ENCODE results near the gene DEFB132.
"Not testable (repeated sequence)": the region's sequence is repeated elsewhere in the genome, so short reads cannot be mapped to it uniquely, and the experiment has no call there.

DEFB132 gene, protein sequence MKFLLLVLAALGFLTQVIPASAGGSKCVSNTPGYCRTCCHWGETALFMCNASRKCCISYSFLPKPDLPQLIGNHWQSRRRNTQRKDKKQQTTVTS

GRCh38 chr20:257419-257818 lies at the start of gene DEFB132:
TSS of gene DEFB132 (plus strand) at chr20:257724. CDS start at chr20:257779, 55 bp downstream.
- DNase-seq = no peak

DNA sequence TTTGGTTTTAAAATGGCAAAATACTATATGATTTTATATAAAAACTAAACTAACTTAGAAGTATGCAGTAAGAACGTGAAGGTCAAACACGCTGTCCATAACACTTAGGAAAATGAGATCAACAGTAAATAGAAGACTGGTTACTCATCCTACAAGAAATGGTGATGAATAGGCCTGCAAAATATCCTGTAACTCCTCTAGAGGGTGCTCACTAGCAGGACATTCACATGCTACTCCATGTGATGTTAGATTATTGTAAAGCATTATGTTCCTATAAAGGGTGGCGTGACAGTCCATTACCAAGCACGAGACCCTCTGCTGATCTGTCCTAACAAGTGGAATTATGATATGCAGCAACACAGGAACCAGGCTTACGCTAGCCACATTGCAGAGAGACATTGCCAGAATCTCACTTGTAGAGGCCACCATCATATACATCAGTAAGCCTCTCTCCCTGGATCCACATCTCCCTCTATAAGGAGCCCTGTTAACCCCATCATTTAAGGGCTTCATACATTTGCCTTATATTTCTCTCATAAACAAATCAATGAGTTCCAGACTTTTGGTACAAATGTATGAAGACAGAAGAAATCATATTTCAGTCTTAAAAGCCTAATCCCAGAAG lies 48.5 kb upstream of the DEFB132 start:
- peak; percentile 27 for DNase-seq

- DNase-seq = no peak
These were observed 46.6 kb upstream of the DEFB132 start for GRCh38 chr20:210809-211502.

DNA sequence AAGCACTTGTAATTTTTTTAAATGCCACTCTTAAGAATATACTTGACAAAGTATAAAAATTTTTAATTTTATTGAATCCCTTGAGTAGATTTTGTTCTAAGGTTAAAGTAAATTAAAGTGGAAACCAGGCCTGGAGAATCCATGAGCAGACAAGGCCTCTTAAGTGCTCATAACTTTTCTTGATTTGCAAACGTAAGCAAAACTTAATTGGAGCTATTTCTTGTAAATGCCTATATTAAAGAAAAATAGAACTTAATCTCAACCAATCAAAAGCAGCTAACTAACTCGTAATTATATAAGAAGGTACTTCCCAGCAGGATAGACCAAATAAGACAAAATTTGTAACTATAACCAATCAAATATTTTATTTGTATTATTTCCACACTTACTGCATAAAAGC lies 43.1 kb upstream of the DEFB132 start:
- DNase-seq = no peak

GRCh38 chr20:215796-216195 lies 41.7 kb upstream of the DEFB132 start:
- DNase-seq = no peak

DNA sequence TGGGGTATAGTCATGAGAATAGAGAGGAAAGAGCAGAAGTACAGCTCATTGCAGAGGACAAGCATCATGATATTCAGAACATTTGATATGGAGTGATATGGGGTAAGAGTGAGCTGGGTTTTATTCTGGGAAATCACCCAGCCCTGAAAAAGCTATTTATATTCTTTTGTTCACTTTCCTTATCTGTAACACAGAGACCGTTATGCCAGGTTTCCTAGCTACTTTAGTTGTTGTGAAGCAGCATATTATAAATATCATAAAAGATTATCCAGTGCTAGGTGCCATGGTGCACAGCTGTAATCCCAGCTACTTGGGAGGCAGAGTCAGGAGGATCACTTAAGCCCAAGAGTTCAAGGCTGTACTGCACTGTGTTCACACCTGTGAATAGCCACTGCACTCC lies 40.3 kb upstream of the DEFB132 start:
- no peak for DNase-seq

GRCh38 chr20:219290-220115 lies 38.0 kb upstream of the DEFB132 start:
- DNase-seq = no peak

DNA sequence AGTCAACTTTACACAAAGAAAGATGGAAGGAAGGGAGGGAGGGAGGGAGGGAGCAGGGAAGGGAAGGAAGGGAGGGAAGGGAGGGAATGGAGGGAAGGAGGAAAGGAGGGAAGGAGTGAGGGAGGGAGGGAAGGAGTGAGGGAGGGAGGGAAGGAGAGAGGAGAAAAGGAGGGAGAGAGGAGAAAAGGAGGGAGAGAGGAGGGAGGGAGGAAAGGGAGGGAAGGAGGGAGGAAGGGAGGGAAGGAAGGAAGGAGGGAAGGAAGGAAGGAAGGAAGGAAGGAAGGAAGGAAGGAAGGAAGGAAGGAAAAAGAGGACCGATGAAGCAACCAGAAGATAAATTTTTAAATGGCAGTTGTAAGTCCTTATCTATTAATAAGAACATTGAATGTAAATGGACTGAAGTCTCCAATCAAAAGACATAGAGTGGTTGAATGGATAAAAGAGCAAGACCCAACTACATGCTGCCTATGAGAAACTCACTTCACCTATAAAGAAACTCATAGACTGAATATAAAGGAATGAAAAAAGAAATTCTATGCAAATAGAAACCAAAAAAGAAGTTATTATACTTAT lies 36.2 kb upstream of the DEFB132 start:
- DNase-seq = no peak

- DNase-seq = not testable (repeated sequence)
These were observed 31.6 kb upstream of the DEFB132 start for GRCh38 chr20:225879-226278.

DNA sequence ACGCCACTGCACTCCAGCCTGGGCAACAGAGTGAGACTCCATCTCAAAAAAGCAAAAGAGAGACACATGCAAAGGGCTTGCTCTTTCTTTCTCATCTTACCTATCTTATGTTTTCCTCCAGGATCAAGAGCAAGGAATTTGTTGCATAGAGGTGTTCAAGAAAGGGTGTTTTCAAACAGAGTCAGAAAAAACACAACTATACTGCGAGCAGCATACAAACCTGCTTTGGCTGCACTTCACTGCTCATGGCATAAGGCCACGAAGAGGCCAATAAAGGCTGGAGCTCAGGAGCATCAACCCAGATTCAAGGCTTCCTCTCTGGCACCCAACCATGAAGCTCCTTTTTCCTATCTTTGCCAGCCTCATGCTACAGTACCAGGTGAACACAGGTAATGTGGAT lies 30.6 kb upstream of the DEFB132 start, which contains the start of gene DEFB129:
TSS of gene DEFB129 (plus strand) at position 301 of the 400 bp plus-strand sequence. CDS start at position 332, 31 bp downstream.
- DNase-seq = no peak

DNA sequence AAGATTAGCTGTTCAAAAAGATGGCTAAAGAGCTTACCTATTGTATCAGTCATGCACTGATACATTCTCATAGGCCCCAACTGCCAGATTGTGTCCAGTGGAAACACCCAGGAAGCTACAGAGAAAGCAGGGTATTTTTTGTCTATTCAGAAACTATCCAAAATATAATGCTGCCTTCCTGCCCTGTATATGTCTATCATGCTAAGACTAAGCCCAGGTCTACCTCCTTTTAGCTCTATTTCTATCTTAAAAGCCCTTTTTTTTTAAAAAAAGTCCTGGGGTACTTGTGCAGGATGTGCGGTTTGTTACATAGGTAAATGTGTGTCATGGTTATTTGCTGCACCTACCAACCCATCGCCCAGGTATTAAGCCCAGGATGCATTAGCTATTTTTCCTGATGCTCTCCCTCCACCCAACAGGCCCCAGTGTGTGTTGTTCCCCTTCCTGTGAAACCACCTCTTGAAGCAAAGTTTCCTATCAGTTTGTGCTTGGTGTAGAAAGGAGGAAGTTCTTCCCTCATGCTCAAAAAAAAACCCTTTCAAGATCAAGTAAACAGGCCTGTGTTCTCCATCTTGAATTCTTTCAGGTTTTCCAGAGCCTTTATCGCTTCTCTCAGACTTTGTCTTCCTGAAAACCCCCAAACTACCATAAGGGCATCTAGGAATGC lies 30.0 kb upstream of the DEFB132 start:
- DNase-seq = peak; percentile 2

DNA sequence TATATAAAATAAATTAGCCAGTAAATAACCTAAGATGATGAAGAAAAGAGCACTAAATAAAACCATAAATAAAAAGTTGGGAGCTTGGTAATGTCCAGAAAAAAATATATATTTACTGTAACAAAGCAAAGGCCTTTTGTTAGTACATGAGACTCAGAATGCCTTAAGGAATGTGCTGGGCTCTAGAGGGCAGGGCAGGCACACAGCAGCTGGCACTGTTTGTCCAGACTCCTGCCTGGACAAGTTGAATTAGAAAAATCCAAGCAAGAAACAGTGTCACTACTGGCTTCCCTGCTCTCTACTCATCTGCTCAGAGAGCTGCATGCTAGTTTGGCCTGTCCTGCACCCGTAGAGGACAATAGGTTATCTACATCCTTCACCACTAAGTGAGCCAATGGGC lies 21.6 kb upstream of the DEFB132 start:
- DNase-seq = peak; percentile 6

DNA sequence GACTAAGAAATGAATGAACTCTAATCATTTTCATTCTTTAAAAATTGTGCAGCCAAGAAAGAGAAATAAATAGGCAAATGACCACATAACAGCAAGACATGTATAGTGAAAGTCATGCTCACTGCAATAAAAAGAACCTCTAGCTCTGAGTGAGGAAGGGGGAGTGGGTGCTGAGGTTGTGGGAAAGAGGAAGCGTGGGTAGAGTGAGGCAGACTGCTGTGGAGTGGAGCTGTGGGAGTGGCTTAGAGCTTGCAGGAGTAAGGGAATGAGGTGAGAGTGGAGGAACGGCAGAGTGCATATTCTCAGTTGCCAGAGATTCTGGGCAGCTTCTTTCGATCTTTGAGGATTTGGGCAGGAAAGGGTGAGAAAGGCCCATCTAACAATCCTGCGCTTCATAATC lies 20.0 kb upstream of the DEFB132 start:
- peak; percentile 4 for DNase-seq

DNA sequence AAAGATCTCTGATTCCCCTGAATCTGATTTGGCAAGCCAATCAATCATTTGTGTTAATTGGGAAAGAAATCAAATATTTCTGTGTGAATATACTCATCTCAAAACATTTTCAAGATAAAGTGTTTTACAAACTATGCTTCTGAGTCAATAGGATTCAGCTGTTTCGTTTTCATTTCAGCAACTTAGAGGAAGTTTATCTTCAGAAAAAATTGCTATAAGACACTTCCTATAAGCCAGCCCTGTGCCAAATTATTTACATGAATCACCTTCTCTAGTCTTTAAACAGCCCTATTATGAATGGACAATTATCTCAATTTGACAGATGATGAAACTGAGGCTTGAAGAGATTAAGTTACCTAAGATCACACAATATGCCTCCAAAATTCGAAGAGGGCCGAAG lies 19.6 kb upstream of the DEFB132 start:
- DNase-seq = no peak

GRCh38 chr20:242905-243304 lies 14.6 kb upstream of the DEFB132 start:
- no peak for DNase-seq

GRCh38 chr20:251354-251753 lies 6.2 kb upstream of the DEFB132 start:
- DNase-seq = no peak

- DNase-seq = no peak
These were observed 4.7 kb upstream of the DEFB132 start for GRCh38 chr20:252801-253200.

GRCh38 chr20:253447-253846 lies 4.1 kb upstream of the DEFB132 start:
- not testable (repeated sequence) for DNase-seq

GRCh38 chr20:258269-258858 lies 840 bp downstream of the DEFB132 start:
- DNase-seq = no peak

DNA sequence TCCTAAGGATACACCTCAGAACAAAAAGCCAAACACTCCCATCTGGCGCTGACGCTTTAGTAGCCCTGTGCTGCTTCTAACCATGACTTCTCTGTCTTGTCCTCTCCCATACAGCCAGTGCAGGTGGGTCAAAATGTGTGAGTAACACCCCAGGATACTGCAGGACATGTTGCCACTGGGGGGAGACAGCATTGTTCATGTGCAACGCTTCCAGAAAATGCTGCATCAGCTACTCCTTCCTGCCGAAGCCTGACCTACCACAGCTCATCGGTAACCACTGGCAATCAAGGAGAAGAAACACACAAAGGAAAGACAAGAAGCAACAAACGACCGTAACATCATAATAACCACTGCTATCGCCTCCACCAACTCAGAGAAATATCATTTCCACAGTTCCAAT lies 1.4 kb downstream of the DEFB132 start:
- no peak for DNase-seq

- DNase-seq = no peak
These were observed 2.5 kb downstream of the DEFB132 start for GRCh38 chr20:259981-260380.

DNA sequence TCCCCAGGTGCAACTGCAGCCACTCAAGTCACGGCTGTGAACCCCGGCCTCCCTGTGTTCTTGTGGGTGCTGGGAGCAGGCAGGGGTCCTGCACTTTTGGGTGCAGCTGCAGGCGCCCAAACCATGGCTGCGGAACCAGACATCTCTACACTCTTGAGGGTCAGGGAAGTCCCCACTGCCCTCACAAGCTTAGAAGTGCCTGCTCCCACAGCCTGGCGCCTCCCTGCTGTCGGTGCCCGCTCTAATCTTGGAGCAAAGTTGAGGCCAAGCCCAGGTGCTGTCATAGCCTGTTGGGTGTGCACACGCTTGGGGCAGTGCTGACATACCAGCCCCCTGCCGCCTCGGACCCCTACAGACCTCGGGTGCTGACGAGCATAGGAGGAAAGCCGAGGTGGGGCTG lies 6.2 kb downstream of the DEFB132 start:
- DNase-seq = no peak

Data from midbrain (tissue), 1 donor.